Neural cell (in vitro differentiated cells): ENCODE measurements around the gene CLEC19A. TPM values are rescaled to one million over a fixed set of nuclear protein-coding genes. Genes with fewer than 3 reads are reported as not detected.

Experiments used
- H2AFZ ChIP-seq: fragments of 200-600, 300-800 bp; sonication (generic), shearing (Covaris generic); 2 replicates; pipeline ENCODE4 v1.6.0; 2014; ENCODE audit warnings: low read depth, mild to moderate bottlenecking, antibody characterized with exemption, low read length, moderate library complexity
- H3F3A ChIP-seq: fragments of 200-600 bp; shearing (Covaris generic); 2 replicates; pipeline ENCODE4 v1.6.1; 2016; ENCODE audit warnings: mild to moderate bottlenecking, moderate library complexity, mixed read lengths, antibody characterized with exemption, low read length; ENCODE audit not compliant: insufficient read depth, poor library complexity, severe bottlenecking
- H3K27ac ChIP-seq: fragments of 200-600, 300-800 bp; sonication (generic), shearing (Covaris generic); 2 replicates; pipeline ENCODE4 v1.5.1; 2014; ENCODE audit warnings: mild to moderate bottlenecking, low read length, moderate library complexity
- H3K27me3 ChIP-seq: fragments of 300-800, 200-600 bp; sonication (generic), shearing (Covaris generic); 2 replicates; pipeline ENCODE4 v1.6.0; 2014; ENCODE audit warnings: mild to moderate bottlenecking, low read depth, low read length, moderate library complexity; ENCODE audit not compliant: insufficient read depth
- H3K36me3 ChIP-seq: fragments of 300-800, 200-600 bp; sonication (generic), shearing (Covaris generic); 2 replicates; pipeline ENCODE4 v1.5.1; 2014; ENCODE audit warnings: mild to moderate bottlenecking, antibody characterized with exemption, low read length, moderate library complexity; ENCODE audit not compliant: insufficient read depth
- H3K4me2 ChIP-seq: fragments of 300-800, 200-600 bp; sonication (generic), shearing (Covaris generic); 2 replicates; pipeline ENCODE4 v1.6.0; 2014; ENCODE audit warnings: mild to moderate bottlenecking, low read length
- H3K4me3 ChIP-seq: fragments of 300-800, 200-600 bp; sonication (generic), shearing (Covaris generic); 2 replicates; pipeline ENCODE4 v1.5.1; 2014; ENCODE audit warnings: mild to moderate bottlenecking, low read length, moderate library complexity
- H3K79me2 ChIP-seq: fragments of 200-600 bp; shearing (Covaris generic); replicated peaks from 2 replicates; pipeline ENCODE4 v1.6.0; 2014; ENCODE audit warnings: mild to moderate bottlenecking, low read length, moderate library complexity; ENCODE audit not compliant: insufficient read depth
- H3K9ac ChIP-seq: fragments of 300-800, 200-600 bp; sonication (generic), shearing (Covaris generic); 2 replicates; pipeline ENCODE4 v1.6.1; 2016; ENCODE audit warnings: mild to moderate bottlenecking, low read length, mixed read lengths
- H3K9me2 ChIP-seq: fragments of 200-600 bp; shearing (Covaris generic); 2 replicates; pipeline ENCODE4 v1.6.1; 2016; ENCODE audit warnings: mild to moderate bottlenecking, low read length, mixed read lengths; ENCODE audit not compliant: insufficient read depth
- H3K9me3 ChIP-seq: fragments of 200-600, 300-800 bp; sonication (generic), shearing (Covaris generic); 2 replicates; pipeline ENCODE4 v1.6.1; 2016; ENCODE audit warnings: mild to moderate bottlenecking, mixed run types, low read length, moderate library complexity, mixed read lengths
- H4K20me1 ChIP-seq: fragments of 200-600 bp; shearing (Covaris generic); 2 replicates; pipeline ENCODE4 v1.6.1; 2016; ENCODE audit warnings: mild to moderate bottlenecking, mixed run types; ENCODE audit not compliant: insufficient read depth
- CTCF ChIP-seq: fragments of 450-650 bp; IDR thresholded peaks from 2 replicates; pipeline ENCODE4 v1.5.1; 2014; ENCODE audit warnings: antibody characterized with exemption, mild to moderate bottlenecking, moderate library complexity; ENCODE audit not compliant: poor library complexity, severe bottlenecking
- EP300 ChIP-seq: fragments of 450-650 bp; conservative IDR thresholded peaks from 2 replicates; pipeline ENCODE4 v1.6.1; 2014; ENCODE audit warnings: antibody characterized with exemption, mild to moderate bottlenecking, moderate library complexity; ENCODE audit not compliant: poor library complexity, severe bottlenecking
- EZH2 ChIP-seq: fragments of 200-600, 300-800 bp; shearing (Covaris generic), sonication (generic); IDR thresholded peaks from 2 replicates; pipeline ENCODE4 v1.6.1; 2014; ENCODE audit warnings: antibody characterized with exemption, low read length, borderline replicate concordance, mild to moderate bottlenecking; ENCODE audit not compliant: insufficient read depth, poor library complexity, severe bottlenecking
- MXI1 ChIP-seq: fragments of 450-650 bp; conservative IDR thresholded peaks from 2 replicates; pipeline ENCODE4 v1.6.1; 2014; ENCODE audit warnings: antibody characterized with exemption, mild to moderate bottlenecking; ENCODE audit not compliant: poor library complexity, severe bottlenecking
- POLR2AphosphoS5 ChIP-seq: IDR thresholded peaks from 2 replicates; pipeline ENCODE4 v1.6.1; 2012
- RAD21 ChIP-seq: fragments of 450-650 bp; conservative IDR thresholded peaks from 2 replicates; pipeline ENCODE4 v1.6.1; 2014; ENCODE audit warnings: antibody characterized with exemption, mild to moderate bottlenecking, moderate library complexity
- SMC3 ChIP-seq: fragments of 450-650 bp; conservative IDR thresholded peaks from 2 replicates; pipeline ENCODE4 v1.6.1; 2014; ENCODE audit warnings: antibody characterized with exemption, mild to moderate bottlenecking, moderate library complexity; ENCODE audit not compliant: poor library complexity
- TAF1 ChIP-seq: IDR thresholded peaks from 2 replicates; pipeline ENCODE4 v1.6.1; 2012; ENCODE audit warnings: low read depth
- polyA plus RNA-seq: library from polyadenylated mRNA; depleted of rRNA; stranded (reverse); fragments of >200 nt; gene quantifications from 2 replicates; pipeline ENCODE4 v1.2.3, GENCODE V29; 2014
- TF ChIP-seq, protein P1 (sequence below): IDR thresholded peaks from 2 replicates; pipeline ENCODE4 v1.6.1; 2012; ENCODE audit warnings: borderline replicate concordance

CLEC19A gene
- polyA plus RNA-seq, 1 donor from 2014 or later = not detected

GRCh38 chr16:19289811-19290485 is 4.4 kb downstream of the CLEC19A start:
- Histone ChIP-seq H3K4me2 (no peak overlapping the region), H3K9ac (no peak overlapping the region), H3F3A (no peaks in the 10 kb centered on the region), H3K9me3 (no peaks in the 10 kb centered on the region), H3K9me2 (no peaks in the 10 kb centered on the region), H2AFZ (no peak overlapping the region), H3K4me3 (no peak overlapping the region), H4K20me1 (no peaks in the 10 kb centered on the region), H3K79me2 (no peaks in the 10 kb centered on the region), H3K36me3 (no peaks in the 10 kb centered on the region), H3K27me3 (no peaks in the 10 kb centered on the region), H3K27ac (no peak overlapping the region)
- TF ChIP-seq, protein P1, sequence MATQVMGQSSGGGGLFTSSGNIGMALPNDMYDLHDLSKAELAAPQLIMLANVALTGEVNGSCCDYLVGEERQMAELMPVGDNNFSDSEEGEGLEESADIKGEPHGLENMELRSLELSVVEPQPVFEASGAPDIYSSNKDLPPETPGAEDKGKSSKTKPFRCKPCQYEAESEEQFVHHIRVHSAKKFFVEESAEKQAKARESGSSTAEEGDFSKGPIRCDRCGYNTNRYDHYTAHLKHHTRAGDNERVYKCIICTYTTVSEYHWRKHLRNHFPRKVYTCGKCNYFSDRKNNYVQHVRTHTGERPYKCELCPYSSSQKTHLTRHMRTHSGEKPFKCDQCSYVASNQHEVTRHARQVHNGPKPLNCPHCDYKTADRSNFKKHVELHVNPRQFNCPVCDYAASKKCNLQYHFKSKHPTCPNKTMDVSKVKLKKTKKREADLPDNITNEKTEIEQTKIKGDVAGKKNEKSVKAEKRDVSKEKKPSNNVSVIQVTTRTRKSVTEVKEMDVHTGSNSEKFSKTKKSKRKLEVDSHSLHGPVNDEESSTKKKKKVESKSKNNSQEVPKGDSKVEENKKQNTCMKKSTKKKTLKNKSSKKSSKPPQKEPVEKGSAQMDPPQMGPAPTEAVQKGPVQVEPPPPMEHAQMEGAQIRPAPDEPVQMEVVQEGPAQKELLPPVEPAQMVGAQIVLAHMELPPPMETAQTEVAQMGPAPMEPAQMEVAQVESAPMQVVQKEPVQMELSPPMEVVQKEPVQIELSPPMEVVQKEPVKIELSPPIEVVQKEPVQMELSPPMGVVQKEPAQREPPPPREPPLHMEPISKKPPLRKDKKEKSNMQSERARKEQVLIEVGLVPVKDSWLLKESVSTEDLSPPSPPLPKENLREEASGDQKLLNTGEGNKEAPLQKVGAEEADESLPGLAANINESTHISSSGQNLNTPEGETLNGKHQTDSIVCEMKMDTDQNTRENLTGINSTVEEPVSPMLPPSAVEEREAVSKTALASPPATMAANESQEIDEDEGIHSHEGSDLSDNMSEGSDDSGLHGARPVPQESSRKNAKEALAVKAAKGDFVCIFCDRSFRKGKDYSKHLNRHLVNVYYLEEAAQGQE = no peak
- TF ChIP-seq POLR2AphosphoS5 (no peak), EP300 (no peak), CTCF (no peak), RAD21 (no peak), EZH2 (no peak), TAF1 (no peak), SMC3 (no peak), MXI1 (no peak)

DNA sequence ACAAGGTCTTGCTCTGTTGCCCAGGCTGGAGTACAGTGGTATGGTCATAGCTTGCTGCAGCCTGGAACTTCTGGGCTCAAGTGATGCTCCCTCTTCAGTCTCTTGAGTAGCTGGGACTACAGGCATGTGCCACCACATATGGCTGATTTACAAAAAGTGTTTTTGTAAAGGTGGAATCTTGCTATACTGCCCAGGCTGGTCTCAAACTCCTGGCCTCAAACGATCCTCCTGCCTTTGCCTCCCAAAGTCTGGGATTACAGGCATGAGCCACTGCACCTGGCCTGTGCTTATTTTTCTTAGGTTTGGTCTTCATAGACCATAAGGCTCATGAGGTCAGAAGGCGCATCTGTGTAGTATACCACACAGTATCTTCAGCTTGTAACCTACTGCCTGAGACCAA is 5.3 kb downstream of the CLEC19A start:
- H3K79me2 ChIP-seq = no peaks in the 10 kb centered on the region
- no peak overlapping the region for H3K4me2 ChIP-seq
- no peak overlapping the region for H3K27ac ChIP-seq
- no peak overlapping the region for H3K4me3 ChIP-seq
- no peaks in the 10 kb centered on the region for H3K9me2 ChIP-seq
- H3F3A ChIP-seq = no peaks in the 10 kb centered on the region
- H3K36me3 ChIP-seq = no peaks in the 10 kb centered on the region
- no peaks in the 10 kb centered on the region for H3K27me3 ChIP-seq
- no peaks in the 10 kb centered on the region for H3K9me3 ChIP-seq
- H4K20me1 ChIP-seq = no peaks in the 10 kb centered on the region
- H2AFZ ChIP-seq = no peak overlapping the region
- H3K9ac ChIP-seq = no peak overlapping the region
- TF ChIP-seq EP300 (no peak), RAD21 (no peak), EZH2 (no peak), MXI1 (no peak), CTCF (no peak), TAF1 (no peak), SMC3 (no peak), POLR2AphosphoS5 (no peak)
- TF ChIP-seq, protein P1 = no peak
